ENCODE measurements around the gene WNT16.

WNT16 gene

DNA sequence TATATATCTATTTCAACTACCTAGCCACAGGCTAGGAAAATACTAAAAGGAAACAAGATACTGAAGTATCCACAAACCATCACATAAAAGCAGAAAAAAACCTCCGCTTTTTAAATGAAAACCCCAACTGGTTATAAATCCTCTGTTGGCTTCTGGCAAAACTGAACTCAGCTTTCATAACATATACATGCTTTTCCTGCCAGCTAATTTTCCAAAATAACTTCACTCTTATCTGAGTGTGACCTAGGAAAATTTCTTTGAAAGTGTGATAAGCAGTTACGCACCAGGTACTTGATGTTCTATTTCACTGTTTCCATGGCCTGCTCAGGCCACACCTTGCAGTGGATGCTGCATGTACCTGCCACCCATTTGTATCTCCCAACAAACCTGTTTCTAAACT, 55.5 kb downstream of the WNT16 start:
- TF ChIP-seq, protein P1, sequence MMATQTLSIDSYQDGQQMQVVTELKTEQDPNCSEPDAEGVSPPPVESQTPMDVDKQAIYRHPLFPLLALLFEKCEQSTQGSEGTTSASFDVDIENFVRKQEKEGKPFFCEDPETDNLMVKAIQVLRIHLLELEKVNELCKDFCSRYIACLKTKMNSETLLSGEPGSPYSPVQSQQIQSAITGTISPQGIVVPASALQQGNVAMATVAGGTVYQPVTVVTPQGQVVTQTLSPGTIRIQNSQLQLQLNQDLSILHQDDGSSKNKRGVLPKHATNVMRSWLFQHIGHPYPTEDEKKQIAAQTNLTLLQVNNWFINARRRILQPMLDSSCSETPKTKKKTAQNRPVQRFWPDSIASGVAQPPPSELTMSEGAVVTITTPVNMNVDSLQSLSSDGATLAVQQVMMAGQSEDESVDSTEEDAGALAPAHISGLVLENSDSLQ (IDR thresholded peaks at IDR 0.05) = no peak
- TF ChIP-seq ELF4 (IDR thresholded peaks at IDR 0.05) (no peak), TARDBP (IDR thresholded peaks at IDR 0.05) (no peak), ZNF384 (IDR thresholded peaks at IDR 0.05) (no peak), FOXM1 (IDR thresholded peaks at IDR 0.05; ENCODE audit: borderline replicate concordance) (no peak), HDGF (IDR thresholded peaks at IDR 0.05; ENCODE audit: borderline replicate concordance) (no peak), L3MBTL2 (conservative IDR thresholded peaks at IDR 0.05) (no peak), SUZ12 (IDR thresholded peaks at IDR 0.05) (no peak), FOXK2 (IDR thresholded peaks at IDR 0.05) (no peak), BHLHE40 (IDR thresholded peaks at IDR 0.05; ENCODE audit: borderline replicate concordance) (no peak), FOXA1 (IDR thresholded peaks at IDR 0.05) (no peak), SP1 (IDR thresholded peaks at IDR 0.05) (no peak), ARNT (IDR thresholded peaks at IDR 0.05) (no peak), LEF1 (IDR thresholded peaks at IDR 0.05; ENCODE audit: borderline replicate concordance) (no peak), NFRKB (IDR thresholded peaks at IDR 0.05) (no peak), CTBP1 (IDR thresholded peaks at IDR 0.05; ENCODE audit: borderline replicate concordance) (no peak)
- CTCF ChIA-PET = interaction anchor here (1.2 kb wide), 1 partner anchor 12 kb away, joined by 3 read pairs; the partner anchor contains the start of gene FAM3C
- POLR2A ChIA-PET = no interaction called here
- no peak for DNase-seq (ENCODE audit: extremely low spot score)

DNA sequence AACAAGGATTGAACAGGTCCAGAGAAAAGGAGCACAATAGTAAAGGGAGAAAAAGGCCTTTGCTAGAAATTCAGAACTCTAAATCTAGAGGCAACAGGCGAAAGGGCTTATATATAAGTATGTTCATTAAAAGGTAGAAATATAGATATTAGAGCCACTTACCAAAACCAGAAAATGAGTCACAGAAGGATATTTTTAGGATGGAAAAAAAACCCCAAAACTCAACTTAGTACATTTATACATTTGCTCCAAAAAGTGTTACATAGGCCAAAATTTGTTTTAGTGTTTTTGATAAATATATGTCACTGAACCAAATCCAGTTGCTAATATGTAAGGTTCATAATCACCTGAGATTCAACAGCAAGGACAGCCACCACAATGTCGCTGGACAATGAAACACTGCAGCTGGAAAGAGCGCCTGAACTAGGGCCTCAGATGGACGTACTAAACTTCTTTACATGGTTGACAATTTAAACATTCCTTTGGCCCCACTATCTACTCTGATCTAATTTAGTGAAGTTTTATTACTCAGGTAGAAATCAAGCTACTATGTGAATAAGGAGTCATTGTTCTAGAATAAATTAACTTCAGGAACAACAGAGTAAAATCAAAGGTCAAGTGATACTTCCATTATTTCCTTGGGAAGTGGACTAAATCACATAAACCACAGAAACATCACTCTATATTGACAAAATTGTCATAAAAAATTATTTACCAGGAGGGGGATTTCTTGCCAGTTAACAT, 56.4 kb downstream of the WNT16 start:
- POLR2A ChIA-PET = no interaction called here
- CTCF ChIA-PET = no interaction called here
- no peak for DNase-seq (ENCODE audit: extremely low spot score)
- TF ChIP-seq FOXA1 (IDR thresholded peaks at IDR 0.05) = no peak
- TF ChIP-seq TARDBP (IDR thresholded peaks at IDR 0.05) = no peak

DNA sequence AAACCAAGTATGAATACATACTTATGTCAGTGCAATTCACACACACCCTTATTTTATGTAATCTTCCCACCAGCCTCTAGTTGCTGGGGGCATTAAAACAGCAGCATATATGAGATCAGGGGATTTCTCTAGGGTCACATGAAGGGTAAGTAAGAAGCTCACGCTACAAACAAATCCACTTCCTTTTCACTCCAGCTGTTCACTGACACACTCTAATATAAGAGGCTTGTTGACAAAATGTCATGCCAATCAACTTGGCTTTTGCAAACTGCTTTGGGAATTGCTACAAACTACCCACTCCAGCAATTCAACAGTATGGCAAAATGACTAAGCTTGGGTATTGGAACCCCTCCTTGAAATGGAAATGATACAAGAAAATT, 57.0 kb downstream of the WNT16 start:
- ChIA-PET CTCF (no interaction called here), POLR2A (no interaction called here)
- TF ChIP-seq NFRKB (IDR thresholded peaks at IDR 0.05) (no peak), ELF4 (IDR thresholded peaks at IDR 0.05) (no peak)
- TF ChIP-seq, protein P1 (IDR thresholded peaks at IDR 0.05) = peak; percentile 29; the same call in 1 of the 2 replicates
- no peak for DNase-seq (ENCODE audit: extremely low spot score)

DNA sequence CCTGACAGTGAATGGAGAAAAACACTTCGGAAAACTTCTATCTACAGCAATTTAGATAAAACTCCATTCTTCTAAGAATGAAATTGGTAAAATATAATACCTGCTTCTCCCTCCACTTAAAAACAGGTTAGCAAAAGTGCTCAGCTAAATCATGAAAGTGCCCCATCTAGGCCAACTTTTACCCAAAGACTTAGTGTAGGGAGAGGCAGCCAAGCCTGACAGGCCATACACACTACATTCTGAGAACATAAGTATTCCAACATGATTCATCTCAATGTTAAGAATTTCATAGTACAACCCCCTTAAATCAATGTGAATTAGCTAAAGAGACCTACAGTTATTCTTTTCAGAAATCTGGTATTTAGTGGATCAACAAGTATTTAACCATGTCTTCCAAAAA, 60.1 kb downstream of the WNT16 start:
- ChIA-PET POLR2A (no interaction called here), CTCF (no interaction called here)
- TF ChIP-seq NFRKB (IDR thresholded peaks at IDR 0.05) = no peak
- no peak for TF ChIP-seq ARNT (IDR thresholded peaks at IDR 0.05)
- TF ChIP-seq CTBP1 (IDR thresholded peaks at IDR 0.05; ENCODE audit: borderline replicate concordance) = no peak
- no peak for TF ChIP-seq BHLHE40 (IDR thresholded peaks at IDR 0.05; ENCODE audit: borderline replicate concordance)
- no peak for TF ChIP-seq FOXA1 (IDR thresholded peaks at IDR 0.05)
- TF ChIP-seq TARDBP (IDR thresholded peaks at IDR 0.05) = no peak
- TF ChIP-seq SUZ12 (IDR thresholded peaks at IDR 0.05) = no peak
- TF ChIP-seq, protein P1 (IDR thresholded peaks at IDR 0.05) = no peak
- TF ChIP-seq LEF1 (IDR thresholded peaks at IDR 0.05; ENCODE audit: borderline replicate concordance) = no peak
- no peak for TF ChIP-seq SP1 (IDR thresholded peaks at IDR 0.05)
- no peak for TF ChIP-seq ELF4 (IDR thresholded peaks at IDR 0.05)
- TF ChIP-seq ZNF384 (IDR thresholded peaks at IDR 0.05) = no peak
- TF ChIP-seq FOXM1 (IDR thresholded peaks at IDR 0.05; ENCODE audit: borderline replicate concordance) = no peak
- TF ChIP-seq L3MBTL2 (conservative IDR thresholded peaks at IDR 0.05) = no peak
- TF ChIP-seq FOXK2 (IDR thresholded peaks at IDR 0.05) = no peak
- TF ChIP-seq HDGF (IDR thresholded peaks at IDR 0.05; ENCODE audit: borderline replicate concordance) = no peak
- DNase-seq (ENCODE audit: extremely low spot score) = no peak

DNA sequence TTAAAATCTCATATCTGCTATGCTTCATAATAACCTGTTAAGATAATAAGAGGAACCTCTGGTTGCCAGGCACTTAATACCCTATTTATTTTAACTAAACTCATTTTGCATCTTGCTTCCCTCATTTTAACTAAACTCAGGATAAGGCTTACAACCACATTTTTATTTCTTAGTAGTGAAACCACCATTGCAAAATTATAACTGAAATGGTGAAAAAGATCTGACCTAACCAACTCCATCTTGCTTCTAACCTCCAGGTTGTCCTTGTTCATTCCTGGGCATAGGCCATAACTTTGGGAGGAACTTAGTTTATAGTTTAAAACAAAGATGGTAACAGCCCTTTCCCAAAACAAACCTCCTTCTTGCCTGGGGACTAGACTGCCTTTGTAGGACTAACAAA, 61.3 kb downstream of the WNT16 start:
- POLR2A ChIA-PET = no interaction called here
- CTCF ChIA-PET = no interaction called here
- no peak for DNase-seq (ENCODE audit: extremely low spot score)
- TF ChIP-seq CTBP1 (IDR thresholded peaks at IDR 0.05; ENCODE audit: borderline replicate concordance) = no peak
- TF ChIP-seq NFRKB (IDR thresholded peaks at IDR 0.05) = no peak
- TF ChIP-seq ELF4 (IDR thresholded peaks at IDR 0.05) = no peak
- TF ChIP-seq, protein P1 (IDR thresholded peaks at IDR 0.05) = no peak
- no peak for TF ChIP-seq L3MBTL2 (conservative IDR thresholded peaks at IDR 0.05)
- no peak for TF ChIP-seq ARNT (IDR thresholded peaks at IDR 0.05)
- TF ChIP-seq FOXA1 (IDR thresholded peaks at IDR 0.05) = no peak

DNA sequence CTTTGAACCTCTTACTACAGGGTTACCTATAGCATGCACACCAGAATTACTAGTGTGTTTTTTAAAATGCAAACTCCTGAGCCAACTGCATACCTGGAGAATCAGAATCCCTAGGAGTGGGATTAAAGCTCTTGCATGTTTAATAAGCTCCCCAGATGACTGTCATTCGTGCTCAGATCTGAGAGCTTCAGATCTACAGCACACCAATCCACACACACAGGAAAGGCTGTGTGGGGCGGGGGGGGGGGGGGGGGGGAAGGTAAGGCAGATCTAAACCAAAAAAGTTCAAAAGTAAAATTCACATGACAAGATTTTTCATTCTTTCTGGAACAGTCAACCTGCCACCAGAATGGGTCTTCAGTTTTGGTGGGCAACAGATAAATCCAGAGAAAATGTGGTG, 61.8 kb downstream of the WNT16 start:
- no peak for TF ChIP-seq SP1 (IDR thresholded peaks at IDR 0.05)
- no peak for TF ChIP-seq ARNT (IDR thresholded peaks at IDR 0.05)
- no peak for TF ChIP-seq FOXA1 (IDR thresholded peaks at IDR 0.05)
- no peak for TF ChIP-seq NFRKB (IDR thresholded peaks at IDR 0.05)
- TF ChIP-seq HDGF (IDR thresholded peaks at IDR 0.05; ENCODE audit: borderline replicate concordance) = no peak
- TF ChIP-seq, protein P1 (IDR thresholded peaks at IDR 0.05) = no peak
- TF ChIP-seq CTBP1 (IDR thresholded peaks at IDR 0.05; ENCODE audit: borderline replicate concordance) = no peak
- no peak for TF ChIP-seq FOXK2 (IDR thresholded peaks at IDR 0.05)
- no peak for TF ChIP-seq SUZ12 (IDR thresholded peaks at IDR 0.05)
- TF ChIP-seq LEF1 (IDR thresholded peaks at IDR 0.05; ENCODE audit: borderline replicate concordance) = no peak
- no peak for TF ChIP-seq ELF4 (IDR thresholded peaks at IDR 0.05)
- no peak for TF ChIP-seq TARDBP (IDR thresholded peaks at IDR 0.05)
- no peak for TF ChIP-seq ZNF384 (IDR thresholded peaks at IDR 0.05)
- TF ChIP-seq BHLHE40 (IDR thresholded peaks at IDR 0.05; ENCODE audit: borderline replicate concordance) = no peak
- no peak for TF ChIP-seq L3MBTL2 (conservative IDR thresholded peaks at IDR 0.05)
- TF ChIP-seq FOXM1 (IDR thresholded peaks at IDR 0.05; ENCODE audit: borderline replicate concordance) = no peak
- no peak for DNase-seq (ENCODE audit: extremely low spot score)
- ChIA-PET CTCF (interaction anchor here (0.6 kb wide), 1 partner anchor 14 kb away, joined by 3 read pairs; no protein-coding TSS in a partner anchor), POLR2A (no interaction called here)

Data from HEK293T (cell line).